ENCODE measurements around the gene MIF4GD.

- TF ChIP-seq EZH2 (IDR thresholded peaks at IDR 0.05; ENCODE audit: insufficient read depth, poor library complexity, severe bottlenecking) (no peak), EZH2phosphoT487 (IDR thresholded peaks at IDR 0.05; ENCODE audit: insufficient read depth, low read depth) (no peak)
Observed at GRCh38 chr17:75263055-75263454, 8.0 kb downstream of the MIF4GD start.

Data from GM23248 (cell line).